Peyer's patch (tissue), 4 donors: Measurements from ENCODE around the gene EML3.

Experiments used
- POLR2A ChIP-seq, 2 donors: fragments of 450-650 bp; IDR thresholded peaks; one replicate each; pipeline ENCODE4 v1.5.1; 2017; ENCODE audit warnings: antibody characterized with exemption in 2 of 2, mild to moderate bottlenecking in 2 of 2, moderate library complexity in 2 of 2
- TF ChIP-seq, protein P1 (sequence below), 6 experiments: fragments of 450-650 bp in 4 of 6; fragments of 200-600 bp in 2 of 6; sonication (generic) in 1 of 6; IDR thresholded peaks; one replicate each; pipeline ENCODE4 v1.5.1; 2017 to 2019; ENCODE audit warnings: antibody characterized with exemption in 6 of 6, mild to moderate bottlenecking in 3 of 6, moderate library complexity in 1 of 6

DNA sequence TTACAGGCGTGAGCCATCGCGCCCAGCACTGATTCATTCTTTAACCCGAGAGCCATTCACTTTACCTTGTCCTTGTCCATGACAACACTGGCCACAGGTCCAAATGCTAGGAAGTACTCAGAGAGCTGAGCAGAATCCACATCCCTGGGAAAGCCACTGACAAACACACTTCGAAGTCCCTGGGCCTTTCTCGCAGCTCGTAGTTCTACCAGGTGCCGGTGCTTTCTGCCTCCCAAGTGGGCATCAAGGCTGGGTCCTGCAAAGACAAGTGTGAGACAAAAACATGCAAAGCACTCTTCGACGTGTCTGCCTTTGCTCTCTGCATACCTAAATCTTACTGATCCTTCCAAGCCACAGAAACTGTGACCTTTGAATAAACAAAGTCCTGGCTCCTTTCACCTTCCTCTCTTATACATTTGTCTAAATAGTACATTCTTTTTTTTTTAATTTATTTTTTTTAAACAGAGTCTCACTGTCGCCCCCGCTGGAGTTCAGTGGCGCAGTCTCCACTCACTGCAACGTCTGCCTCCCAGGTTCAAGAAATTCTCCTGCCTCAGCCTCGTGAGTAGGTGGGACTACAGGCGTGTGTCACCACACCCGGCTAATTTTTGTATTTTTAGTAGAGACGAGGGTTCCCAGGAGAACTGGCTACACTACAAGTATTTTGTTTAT lies 23.5 kb downstream of the EML3 start:
- TF ChIP-seq, protein P1, sequence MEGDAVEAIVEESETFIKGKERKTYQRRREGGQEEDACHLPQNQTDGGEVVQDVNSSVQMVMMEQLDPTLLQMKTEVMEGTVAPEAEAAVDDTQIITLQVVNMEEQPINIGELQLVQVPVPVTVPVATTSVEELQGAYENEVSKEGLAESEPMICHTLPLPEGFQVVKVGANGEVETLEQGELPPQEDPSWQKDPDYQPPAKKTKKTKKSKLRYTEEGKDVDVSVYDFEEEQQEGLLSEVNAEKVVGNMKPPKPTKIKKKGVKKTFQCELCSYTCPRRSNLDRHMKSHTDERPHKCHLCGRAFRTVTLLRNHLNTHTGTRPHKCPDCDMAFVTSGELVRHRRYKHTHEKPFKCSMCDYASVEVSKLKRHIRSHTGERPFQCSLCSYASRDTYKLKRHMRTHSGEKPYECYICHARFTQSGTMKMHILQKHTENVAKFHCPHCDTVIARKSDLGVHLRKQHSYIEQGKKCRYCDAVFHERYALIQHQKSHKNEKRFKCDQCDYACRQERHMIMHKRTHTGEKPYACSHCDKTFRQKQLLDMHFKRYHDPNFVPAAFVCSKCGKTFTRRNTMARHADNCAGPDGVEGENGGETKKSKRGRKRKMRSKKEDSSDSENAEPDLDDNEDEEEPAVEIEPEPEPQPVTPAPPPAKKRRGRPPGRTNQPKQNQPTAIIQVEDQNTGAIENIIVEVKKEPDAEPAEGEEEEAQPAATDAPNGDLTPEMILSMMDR (IDR thresholded peaks at IDR 0.05), result no peak
- no peak for TF ChIP-seq POLR2A (IDR thresholded peaks at IDR 0.05)
